ENCODE results near the gene ERICH4. TPM values are rescaled to one million over a fixed set of nuclear protein-coding genes. Genes with fewer than 3 reads are reported as not detected.

ERICH4 gene
- total RNA-seq, 1 experiment from 2014 or later: not detected

DNA sequence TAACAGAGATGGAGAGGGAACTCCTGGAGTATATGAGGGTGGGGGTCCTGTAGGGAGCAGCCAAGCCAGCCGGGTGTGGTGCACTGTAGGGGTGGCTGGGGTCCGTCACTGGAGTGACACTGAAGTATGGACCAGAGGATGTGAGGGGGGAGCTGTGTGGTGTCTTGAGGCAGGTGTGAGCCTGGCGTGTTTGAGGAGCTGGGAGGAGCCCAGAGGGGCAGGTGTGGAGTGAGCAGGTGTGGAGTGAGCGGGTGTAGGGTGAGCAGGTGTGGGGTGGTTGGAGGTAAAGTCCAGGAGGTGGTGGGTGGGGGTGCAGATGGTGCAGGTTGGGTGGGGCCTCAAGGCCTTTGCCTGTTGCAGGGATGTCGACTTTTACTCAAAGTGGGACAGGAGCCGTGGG is 21.6 kb upstream of the ERICH4 start:
- Mint-ChIP-seq H3K27ac (ENCODE audit: unreplicated experiment) (no peak overlapping the region), H3K9me3 (ENCODE audit: low read depth, unreplicated experiment) (no peaks in the 10 kb centered on the region), H3K4me1 (ENCODE audit: low read depth, unreplicated experiment) (no peaks in the 10 kb centered on the region), H3K27me3 (ENCODE audit: unreplicated experiment) (no peaks in the 10 kb centered on the region), H3K36me3 (ENCODE audit: insufficient read depth, unreplicated experiment) (peaks cover 38% of the 10 kb centered on the region), H3K4me3 (ENCODE audit: low read depth, unreplicated experiment) (no peak overlapping the region)
- intact Hi-C loops (cut with micrococcal nuclease; ENCODE audit: unreplicated experiment): no loop called here
- BruUV-seq (replicated peaks): no TSS peak
- TF ChIP-seq, protein P1, sequence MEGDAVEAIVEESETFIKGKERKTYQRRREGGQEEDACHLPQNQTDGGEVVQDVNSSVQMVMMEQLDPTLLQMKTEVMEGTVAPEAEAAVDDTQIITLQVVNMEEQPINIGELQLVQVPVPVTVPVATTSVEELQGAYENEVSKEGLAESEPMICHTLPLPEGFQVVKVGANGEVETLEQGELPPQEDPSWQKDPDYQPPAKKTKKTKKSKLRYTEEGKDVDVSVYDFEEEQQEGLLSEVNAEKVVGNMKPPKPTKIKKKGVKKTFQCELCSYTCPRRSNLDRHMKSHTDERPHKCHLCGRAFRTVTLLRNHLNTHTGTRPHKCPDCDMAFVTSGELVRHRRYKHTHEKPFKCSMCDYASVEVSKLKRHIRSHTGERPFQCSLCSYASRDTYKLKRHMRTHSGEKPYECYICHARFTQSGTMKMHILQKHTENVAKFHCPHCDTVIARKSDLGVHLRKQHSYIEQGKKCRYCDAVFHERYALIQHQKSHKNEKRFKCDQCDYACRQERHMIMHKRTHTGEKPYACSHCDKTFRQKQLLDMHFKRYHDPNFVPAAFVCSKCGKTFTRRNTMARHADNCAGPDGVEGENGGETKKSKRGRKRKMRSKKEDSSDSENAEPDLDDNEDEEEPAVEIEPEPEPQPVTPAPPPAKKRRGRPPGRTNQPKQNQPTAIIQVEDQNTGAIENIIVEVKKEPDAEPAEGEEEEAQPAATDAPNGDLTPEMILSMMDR (IDR thresholded peaks at IDR 0.05; ENCODE audit: unreplicated experiment): no peak
- CTCF ChIA-PET: no interaction called here
- no peak for DNase-seq

- H3K4me1 Mint-ChIP-seq (ENCODE audit: low read depth, unreplicated experiment): peaks cover 5% of the 10 kb centered on the region
- peaks cover 43% of the 10 kb centered on the region for H3K36me3 Mint-ChIP-seq (ENCODE audit: insufficient read depth, unreplicated experiment)
- H3K9me3 Mint-ChIP-seq (ENCODE audit: low read depth, unreplicated experiment): no peaks in the 10 kb centered on the region
- H3K27me3 Mint-ChIP-seq (ENCODE audit: unreplicated experiment): no peaks in the 10 kb centered on the region
- TF ChIP-seq, protein P1 (IDR thresholded peaks at IDR 0.05; ENCODE audit: unreplicated experiment): no peak
- CTCF ChIA-PET: no interaction called here
- H3K4me3 Mint-ChIP-seq (ENCODE audit: low read depth, unreplicated experiment): no peak overlapping the region
- BruUV-seq (replicated peaks): no TSS peak
- intact Hi-C loops (cut with micrococcal nuclease; ENCODE audit: unreplicated experiment): no loop called here
- no peak overlapping the region for H3K27ac Mint-ChIP-seq (ENCODE audit: unreplicated experiment)
- no peak for DNase-seq
Measured at GRCh38 chr19:41421973-41422372, 21.0 kb upstream of the ERICH4 start.

- no peaks in the 10 kb centered on the region for H3K27me3 Mint-ChIP-seq (ENCODE audit: unreplicated experiment)
- TF ChIP-seq, protein P1 (IDR thresholded peaks at IDR 0.05; ENCODE audit: unreplicated experiment): no peak
- no peaks in the 10 kb centered on the region for H3K9me3 Mint-ChIP-seq (ENCODE audit: low read depth, unreplicated experiment)
- H3K4me3 Mint-ChIP-seq (ENCODE audit: low read depth, unreplicated experiment): no peak overlapping the region
- no peak for DNase-seq
- no peak overlapping the region for H3K27ac Mint-ChIP-seq (ENCODE audit: unreplicated experiment)
- no TSS peak for BruUV-seq (replicated peaks)
- peaks cover 10% of the 10 kb centered on the region for H3K4me1 Mint-ChIP-seq (ENCODE audit: low read depth, unreplicated experiment)
- intact Hi-C loops (cut with micrococcal nuclease; ENCODE audit: unreplicated experiment): no loop called here
- peaks cover 47% of the 10 kb centered on the region for H3K36me3 Mint-ChIP-seq (ENCODE audit: insufficient read depth, unreplicated experiment)
- CTCF ChIA-PET: no interaction called here
Measured at GRCh38 chr19:41422456-41422855, 20.5 kb upstream of the ERICH4 start.

DNA sequence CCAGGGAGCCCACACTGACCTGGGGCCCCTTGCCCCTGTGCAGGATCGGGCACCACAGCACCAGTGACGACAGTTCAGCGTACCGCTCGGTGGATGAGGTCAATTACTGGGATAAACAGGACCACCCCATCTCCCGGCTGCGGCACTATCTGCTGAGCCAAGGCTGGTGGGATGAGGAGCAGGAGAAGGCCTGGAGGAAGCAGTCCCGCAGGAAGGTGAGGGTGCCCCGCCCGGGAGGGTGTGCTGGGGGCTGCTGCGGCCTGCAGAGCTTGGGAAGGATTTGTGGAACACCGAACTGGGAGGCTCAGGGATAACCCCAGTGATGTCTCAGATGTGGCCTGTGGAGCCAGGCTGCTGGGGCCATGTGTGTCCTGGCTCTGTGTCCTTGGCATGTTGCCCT is 20.0 kb upstream of the ERICH4 start:
- Mint-ChIP-seq H3K9me3 (ENCODE audit: low read depth, unreplicated experiment) (no peaks in the 10 kb centered on the region), H3K36me3 (ENCODE audit: insufficient read depth, unreplicated experiment) (peaks cover 46% of the 10 kb centered on the region), H3K4me1 (ENCODE audit: low read depth, unreplicated experiment) (peaks cover 11% of the 10 kb centered on the region), H3K27me3 (ENCODE audit: unreplicated experiment) (no peaks in the 10 kb centered on the region), H3K27ac (ENCODE audit: unreplicated experiment) (no peak overlapping the region), H3K4me3 (ENCODE audit: low read depth, unreplicated experiment) (no peak overlapping the region)
- no TSS peak for BruUV-seq (replicated peaks)
- no peak for DNase-seq
- CTCF ChIA-PET: no interaction called here
- TF ChIP-seq, protein P1 (IDR thresholded peaks at IDR 0.05; ENCODE audit: unreplicated experiment): no peak
- intact Hi-C loops (cut with micrococcal nuclease; ENCODE audit: unreplicated experiment): no loop called here

Data from Calu3 (cell line).